Stimulated activated CD4-positive, alpha-beta T cell treated with anti-CD3 and anti-CD28 coated beads, Interleukin-4, amount 100 ng/mL, for 1 hour (primary cell): ENCODE results near the gene ATG9A.
"Not testable (repeated sequence)": the region's sequence is repeated elsewhere in the genome, so short reads cannot be mapped to it uniquely, and the experiment has no call there.

Experiments used
- DNase-seq: peaks from one replicate; pipeline ENCODE4 v3.0.0-alpha.2; 2020

ATG9A gene

GRCh38 chr2:219205981-219206327 lies 23.5 kb downstream of the ATG9A start:
- DNase-seq, result no peak

GRCh38 chr2:219205165-219205538 lies 24.3 kb downstream of the ATG9A start:
- no peak for DNase-seq

- no peak for DNase-seq
These were observed 24.8 kb downstream of the ATG9A start for GRCh38 chr2:219204425-219205164.

GRCh38 chr2:219201331-219201730 lies 28.1 kb downstream of the ATG9A start:
- DNase-seq, result not testable (repeated sequence)

GRCh38 chr2:219200502-219201326 lies 28.7 kb downstream of the ATG9A start:
- not testable (repeated sequence) for DNase-seq

DNA sequence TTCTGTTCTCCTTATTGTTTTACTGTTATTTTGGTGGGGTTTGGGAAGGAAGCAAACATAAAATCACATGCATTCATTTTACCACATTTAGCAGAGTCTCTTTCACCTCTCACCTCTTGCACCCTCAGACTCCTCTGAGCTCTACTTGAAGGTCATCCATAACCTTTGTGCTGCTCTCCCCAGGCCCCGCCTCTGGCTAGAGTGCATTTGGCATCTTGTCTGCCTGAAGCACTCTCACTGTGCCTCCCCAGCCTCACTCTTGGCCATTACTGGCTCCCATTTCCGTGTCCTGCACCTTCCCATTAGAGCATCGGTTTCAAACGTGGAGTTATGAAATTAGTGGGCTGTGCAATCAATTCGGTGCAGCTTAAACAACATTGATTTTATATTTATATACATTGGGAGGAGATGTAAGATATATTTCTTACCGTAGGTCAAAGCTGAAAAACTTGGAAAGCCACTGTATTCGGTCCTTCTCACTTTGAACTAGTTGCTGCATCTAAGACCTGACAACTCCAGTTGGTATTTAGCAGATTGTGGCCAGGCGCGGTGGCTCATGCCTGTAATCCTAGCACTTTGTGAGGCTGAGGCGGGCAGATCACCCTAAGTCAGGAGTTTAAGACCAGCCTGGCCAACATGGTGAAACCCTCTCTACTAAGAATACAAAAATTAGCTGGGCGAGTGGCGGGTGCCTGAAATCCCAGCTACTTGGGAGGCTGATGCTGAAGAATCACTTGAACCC lies 29.8 kb downstream of the ATG9A start:
- no peak for DNase-seq

GRCh38 chr2:219198974-219199373 lies 30.5 kb downstream of the ATG9A start:
- no peak for DNase-seq

DNA sequence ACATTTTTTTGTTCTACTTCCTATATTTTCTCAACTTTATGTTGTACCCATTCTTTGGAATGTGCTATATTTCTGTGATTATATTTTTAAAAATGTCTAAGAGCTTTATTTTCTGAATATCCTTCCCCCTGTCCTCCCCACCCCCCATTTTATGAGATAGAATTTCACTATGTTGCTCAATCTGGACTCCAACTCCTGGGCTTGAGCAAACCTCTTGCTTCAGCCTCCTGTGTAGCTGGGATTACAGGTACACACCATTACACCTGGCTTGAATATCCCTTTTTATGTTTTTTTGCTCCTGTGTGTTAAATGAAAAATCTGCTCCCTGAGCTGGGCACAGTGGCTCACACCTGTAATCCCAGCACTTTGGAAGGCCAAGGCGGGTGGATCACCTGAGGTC lies 32.0 kb downstream of the ATG9A start:
- DNase-seq, result no peak

- DNase-seq, result no peak
These were observed 42.5 kb downstream of the ATG9A start for GRCh38 chr2:219186754-219187456.

GRCh38 chr2:219184121-219184520 lies 45.3 kb downstream of the ATG9A start:
- no peak for DNase-seq

- no peak for DNase-seq
These were observed 46.2 kb downstream of the ATG9A start for GRCh38 chr2:219183151-219183772.

- no peak for DNase-seq
These were observed 46.9 kb downstream of the ATG9A start for GRCh38 chr2:219182331-219183150.

- no peak for DNase-seq
These were observed 47.9 kb downstream of the ATG9A start for GRCh38 chr2:219181531-219181930.

DNA sequence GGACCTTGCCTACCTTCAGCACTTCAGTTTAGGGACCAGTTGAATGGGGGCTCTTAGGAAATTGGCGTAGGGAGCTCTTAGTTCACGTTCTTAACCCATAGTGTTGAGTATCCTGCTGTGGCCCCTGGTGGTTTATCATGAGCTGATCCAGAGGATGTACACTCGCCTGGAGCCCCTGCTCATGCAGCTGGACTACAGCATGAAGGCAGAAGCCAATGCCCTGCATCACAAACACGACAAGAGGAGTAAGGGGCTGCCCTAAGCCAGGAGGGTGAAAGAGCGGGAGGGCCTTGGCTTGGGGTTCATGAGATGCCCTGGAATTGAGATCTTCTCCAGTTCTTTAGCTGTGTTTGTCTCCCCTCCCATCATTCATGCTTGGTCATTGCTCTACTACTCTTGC lies 48.5 kb downstream of the ATG9A start:
- DNase-seq, result no peak

DNA sequence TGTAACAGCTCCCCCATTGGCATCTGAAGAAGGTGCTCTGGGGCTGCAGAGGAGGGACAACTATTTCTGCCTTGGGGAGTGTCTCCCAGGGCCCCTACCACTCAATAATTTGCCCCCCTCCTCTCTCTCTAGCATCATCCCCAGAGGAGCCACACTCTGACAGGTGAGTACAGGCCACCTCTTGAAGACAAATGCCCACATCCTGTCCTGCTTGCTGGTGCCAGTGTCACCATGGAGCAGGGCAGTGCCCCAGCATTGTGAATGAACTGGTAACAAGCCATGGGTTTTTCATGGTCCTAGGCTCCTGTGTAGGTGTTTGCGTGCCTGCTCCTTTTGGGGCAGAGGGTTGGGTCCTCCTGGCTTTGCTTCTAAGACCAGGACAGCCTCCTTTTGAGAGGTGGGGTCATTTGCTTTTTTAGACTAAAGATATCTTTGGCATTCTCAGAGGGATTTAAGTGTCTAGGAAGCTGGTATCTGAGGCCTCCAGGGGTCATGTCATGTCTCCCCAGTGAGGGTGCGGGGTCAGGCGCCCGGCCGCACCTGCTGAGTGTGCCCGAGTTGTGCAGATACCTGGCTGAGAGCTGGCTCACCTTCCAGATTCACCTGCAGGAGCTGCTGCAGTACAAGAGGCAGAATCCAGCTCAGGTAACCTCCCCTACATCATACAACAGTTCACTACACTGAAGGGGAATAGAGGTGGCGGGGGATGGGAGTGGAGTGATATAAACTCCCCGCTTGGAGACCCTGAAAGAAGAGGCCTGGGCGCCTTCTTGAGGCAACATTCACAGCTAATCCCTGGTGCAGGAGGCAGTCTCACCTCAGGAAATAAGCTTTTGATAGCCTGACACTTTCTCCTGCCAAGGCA lies 49.6 kb downstream of the ATG9A start:
- DNase-seq, result no peak

- peak; percentile 42 for DNase-seq
These were observed 50.9 kb downstream of the ATG9A start for GRCh38 chr2:219178377-219179175.

- peak; percentile 79 for DNase-seq
These were observed 51.7 kb downstream of the ATG9A start, which contains the start of gene RETREG2 for GRCh38 chr2:219177552-219178376. Gene RETREG2 (plus strand): TSS chr2:219178275. CDS start chr2:219178353, 78 bp downstream.

DNA sequence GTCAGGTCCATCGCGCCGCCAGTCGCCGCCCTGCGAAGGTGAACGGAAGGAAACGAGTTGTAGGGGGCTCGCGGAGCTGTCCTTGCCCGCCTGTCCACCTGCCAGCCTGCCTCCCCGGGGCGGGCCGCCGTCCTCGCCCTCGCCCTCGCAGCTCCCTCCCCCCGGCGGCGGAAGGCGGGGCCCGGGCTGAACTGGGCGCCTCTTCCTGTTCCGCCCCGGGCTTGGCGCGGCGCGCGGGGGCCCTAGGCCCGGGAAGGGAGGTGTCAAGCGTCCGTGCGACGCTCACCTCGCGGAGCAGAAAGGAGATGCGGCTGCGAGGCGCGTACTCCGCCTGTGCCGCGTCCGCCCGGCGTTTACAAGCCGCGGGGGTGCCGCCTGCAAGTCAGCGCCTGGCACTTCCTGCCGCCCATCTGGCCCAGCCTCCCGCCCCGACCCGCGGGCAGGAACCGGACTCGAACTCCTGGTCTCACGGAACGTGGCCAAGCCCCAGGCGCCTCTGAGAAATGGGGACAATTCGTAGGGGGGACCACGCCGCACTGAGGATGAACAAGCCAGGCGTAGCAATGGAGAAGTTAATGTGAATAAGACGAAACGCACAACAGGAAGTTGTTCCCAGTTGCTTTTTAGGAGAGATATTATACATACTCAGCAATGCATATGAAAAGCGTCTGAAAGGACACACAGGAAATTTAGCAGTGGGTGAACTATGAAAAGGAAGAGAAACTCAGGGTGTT lies 52.5 kb downstream of the ATG9A start, which contains the start of gene CNPPD1:
Gene CNPPD1, minus strand, starts transcription at position 108 of the 734 bp plus-strand sequence. Its CDS starts 97 bp downstream, at position 11.
- peak; percentile 88 for DNase-seq
